ENCODE data around the gene CACNB2. TPM values are rescaled to one million over a fixed set of nuclear protein-coding genes. Genes with fewer than 3 reads are reported as not detected.

The CACNB2 gene
- total RNA-seq, 1 experiment from 2014 or later = not detected

- DNase-seq (ENCODE audit: low read depth) = no peak
Observed at GRCh38 chr10:18290651-18291313, 150.6 kb downstream of the CACNB2 start.

DNA sequence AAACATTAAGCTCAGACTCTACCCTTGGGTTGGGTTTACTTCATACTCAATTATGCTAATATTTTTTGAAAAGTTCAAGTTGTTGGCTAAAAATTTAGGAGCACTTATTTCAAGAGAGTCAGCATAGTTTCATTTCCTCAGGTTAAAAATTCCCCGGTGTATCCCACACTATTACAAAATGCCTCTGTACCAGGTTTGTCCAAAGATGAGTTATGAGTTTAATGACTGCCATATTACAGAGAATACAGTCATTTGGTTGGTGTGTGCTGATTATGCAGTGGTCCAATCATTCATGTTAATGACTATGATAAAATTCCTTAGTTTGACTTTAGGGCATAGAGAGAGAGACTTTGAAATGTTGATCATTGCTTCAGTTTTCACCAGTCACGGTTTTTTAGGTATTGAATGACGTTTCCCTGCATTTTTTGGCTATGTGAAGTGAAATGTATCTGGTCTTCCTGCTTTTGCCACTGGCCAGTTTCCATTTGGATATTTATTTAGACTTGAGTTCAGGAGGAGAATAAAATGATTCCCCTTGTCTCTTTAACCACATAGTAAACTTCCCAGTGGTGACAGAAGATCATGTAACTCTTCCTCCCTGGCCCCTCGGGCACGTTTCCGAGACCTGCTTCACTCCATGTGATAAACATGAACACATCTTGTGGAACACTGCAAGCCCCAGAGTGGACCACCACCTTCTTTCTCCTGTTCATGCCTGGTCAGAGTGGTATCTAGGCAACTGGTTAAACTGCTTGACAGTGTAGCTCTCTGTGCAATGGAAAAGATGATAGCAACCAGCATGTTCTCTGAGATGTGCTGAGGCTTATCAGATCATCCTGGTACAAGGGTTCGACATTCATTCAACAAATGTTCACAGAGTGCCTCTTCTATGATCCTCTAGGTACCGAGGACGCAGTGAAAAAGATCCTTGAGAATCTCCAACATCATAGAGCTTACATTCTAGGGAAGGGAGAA, 153.6 kb downstream of the CACNB2 start:
- no peak for DNase-seq (ENCODE audit: low read depth)

DNA sequence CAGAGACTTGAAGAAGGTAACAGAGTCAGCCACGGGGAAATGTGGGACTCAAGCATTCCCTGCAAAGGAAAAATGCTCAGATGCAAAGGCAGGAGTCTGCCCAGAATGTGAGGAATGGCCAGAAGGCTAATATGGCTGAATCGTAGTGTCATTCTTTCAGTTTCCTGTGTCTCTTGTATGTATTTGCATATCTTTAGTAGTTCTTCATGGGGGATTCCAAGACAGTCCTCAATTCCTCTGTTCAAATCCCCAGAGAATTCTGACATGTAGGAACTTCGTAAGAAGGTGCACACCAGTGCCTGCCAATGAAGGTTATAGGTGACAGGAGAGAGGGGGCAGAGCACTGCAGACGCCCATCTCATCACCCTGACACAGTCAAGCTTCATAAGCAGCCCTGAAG, 154.4 kb downstream of the CACNB2 start:
- no peak for DNase-seq (ENCODE audit: low read depth)

GRCh38 chr10:18297659-18298058, 157.4 kb downstream of the CACNB2 start:
- no peak for DNase-seq (ENCODE audit: low read depth)

DNA sequence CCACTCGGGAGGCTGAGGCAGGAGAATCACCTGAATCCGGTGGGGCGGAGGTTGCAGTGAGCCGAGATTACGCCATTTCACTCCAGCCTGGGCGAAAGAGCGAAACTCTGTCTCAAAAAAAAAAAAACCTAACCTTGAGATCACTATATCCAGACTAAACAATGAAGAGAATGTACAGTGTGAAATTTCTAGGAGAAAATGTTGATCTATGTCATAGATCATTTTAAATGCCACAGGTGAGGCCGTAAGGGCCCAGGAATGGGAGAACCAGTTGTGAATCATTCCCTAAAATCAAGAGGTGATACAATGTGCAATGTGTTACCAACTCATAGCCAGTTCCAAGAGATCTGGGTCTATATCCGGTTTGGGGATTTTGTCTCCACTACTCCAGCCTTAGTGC, 158.0 kb downstream of the CACNB2 start:
- DNase-seq (ENCODE audit: low read depth) = no peak

- DNase-seq (ENCODE audit: low read depth) = no peak
Observed at GRCh38 chr10:18303851-18304801, 163.9 kb downstream of the CACNB2 start.

DNA sequence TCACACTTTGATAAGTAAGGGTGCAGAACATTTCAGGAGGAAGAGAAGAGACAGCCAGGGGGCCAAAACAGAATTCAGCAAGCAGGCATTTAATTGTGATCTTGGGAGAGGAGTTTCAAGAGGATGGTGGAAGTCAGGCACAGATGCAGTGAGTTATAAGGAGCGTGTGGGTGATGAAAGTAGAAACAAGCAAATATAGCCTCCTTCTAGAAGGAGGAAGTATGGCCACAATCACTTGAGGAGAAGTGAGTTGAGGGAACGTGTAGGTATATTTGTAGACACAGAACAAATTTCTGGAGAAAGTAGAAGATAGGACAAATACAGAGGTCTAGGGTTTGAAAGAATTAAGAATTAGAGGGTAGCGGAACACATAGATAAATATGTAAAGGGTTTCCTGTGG, 165.8 kb downstream of the CACNB2 start:
- DNase-seq (ENCODE audit: low read depth) = no peak

GRCh38 chr10:18308600-18308999, 168.4 kb downstream of the CACNB2 start:
- no peak for DNase-seq (ENCODE audit: low read depth)

DNA sequence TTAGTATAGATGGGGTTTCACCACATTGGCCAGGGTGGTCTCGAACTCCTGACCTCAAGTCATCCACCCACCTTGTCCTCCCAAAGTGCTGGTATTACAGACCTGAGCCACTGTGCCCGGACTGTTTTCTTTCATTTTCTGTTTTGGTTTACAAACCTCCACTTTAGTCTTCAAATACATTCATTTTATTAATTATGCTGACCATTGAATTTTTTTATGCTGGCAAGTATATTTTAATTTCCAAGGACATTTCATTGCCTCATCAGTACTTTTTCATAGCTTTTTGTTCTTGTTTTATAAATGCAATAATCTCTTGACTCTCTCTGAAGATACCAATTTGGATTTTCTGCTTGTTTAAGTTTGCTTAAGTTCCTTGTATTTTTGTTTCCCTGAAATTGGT, 170.5 kb downstream of the CACNB2 start:
- DNase-seq (ENCODE audit: low read depth) = no peak

GRCh38 chr10:18312374-18313139, 172.3 kb downstream of the CACNB2 start:
- peak; percentile 25 for DNase-seq (ENCODE audit: low read depth)

- DNase-seq (ENCODE audit: low read depth) = no peak
Observed at GRCh38 chr10:18313140-18313530, 172.9 kb downstream of the CACNB2 start.

DNA sequence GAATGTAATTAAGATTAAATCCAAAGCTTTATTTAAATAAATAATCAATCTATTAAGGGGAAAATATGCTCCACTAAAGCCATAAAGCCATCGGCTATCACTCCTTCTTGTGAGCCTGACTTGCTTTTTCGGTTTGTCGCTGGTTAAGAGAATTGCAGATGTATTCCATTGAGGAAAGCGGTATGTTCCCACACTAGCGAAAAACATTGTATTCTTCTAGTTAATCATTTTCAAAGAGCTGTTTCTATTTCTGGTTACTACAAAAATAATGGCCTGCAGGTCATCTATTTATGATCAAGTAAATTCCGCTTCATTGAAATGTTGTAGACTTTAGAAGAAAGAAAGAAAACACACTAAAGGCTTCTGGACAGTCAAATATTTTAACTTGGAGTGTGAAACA, 173.4 kb downstream of the CACNB2 start:
- DNase-seq (ENCODE audit: low read depth) = no peak

- no peak for DNase-seq (ENCODE audit: low read depth)
Observed at GRCh38 chr10:18319628-18320027, 179.4 kb downstream of the CACNB2 start.

- DNase-seq (ENCODE audit: low read depth) = no peak
Observed at GRCh38 chr10:18321371-18321770, 181.1 kb downstream of the CACNB2 start.

DNA sequence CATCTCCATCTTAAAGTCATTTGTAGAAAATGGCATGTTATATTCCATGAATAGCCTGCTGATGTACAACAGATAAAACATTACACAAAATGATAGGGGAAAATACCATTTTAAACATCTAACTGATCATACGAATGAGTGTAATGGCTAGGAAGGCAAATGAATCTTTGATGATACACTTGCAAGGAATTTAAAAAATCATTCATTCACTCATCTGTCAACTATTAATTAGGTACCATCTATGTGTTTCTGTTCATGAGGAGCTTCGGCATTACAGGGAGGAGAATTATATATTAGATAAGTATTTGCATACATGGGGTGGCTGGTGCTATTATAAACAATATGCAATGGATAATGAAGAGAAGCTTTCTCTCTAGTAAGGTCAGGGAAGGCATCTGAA, 183.7 kb downstream of the CACNB2 start:
- no peak for DNase-seq (ENCODE audit: low read depth)

DNA sequence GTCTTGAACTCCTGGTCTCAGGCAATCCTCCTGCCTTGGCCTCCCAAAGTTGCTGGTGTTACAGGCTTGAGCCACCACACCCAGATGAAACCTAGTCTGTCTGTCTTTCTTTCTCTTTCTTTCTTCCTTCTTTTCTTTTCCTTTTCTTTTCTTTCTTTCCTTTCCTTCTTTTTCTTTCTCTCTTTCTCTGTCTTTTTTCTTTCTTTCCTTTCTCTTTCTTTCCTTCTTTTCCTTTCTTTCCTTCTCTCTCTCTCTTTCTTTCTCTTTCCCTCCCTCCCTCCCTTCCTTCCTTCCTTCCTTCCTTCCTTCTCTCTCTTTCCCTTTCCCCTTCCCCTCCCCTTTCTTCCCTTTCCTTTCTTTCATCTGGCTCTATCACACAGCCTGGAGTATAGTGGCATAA, 185.2 kb downstream of the CACNB2 start:
- DNase-seq (ENCODE audit: low read depth) = no peak

GRCh38 chr10:18325889-18326531, 185.8 kb downstream of the CACNB2 start:
- no peak for DNase-seq (ENCODE audit: low read depth)

GRCh38 chr10:18328941-18329340, 188.7 kb downstream of the CACNB2 start:
- no peak for DNase-seq (ENCODE audit: low read depth)

DNA sequence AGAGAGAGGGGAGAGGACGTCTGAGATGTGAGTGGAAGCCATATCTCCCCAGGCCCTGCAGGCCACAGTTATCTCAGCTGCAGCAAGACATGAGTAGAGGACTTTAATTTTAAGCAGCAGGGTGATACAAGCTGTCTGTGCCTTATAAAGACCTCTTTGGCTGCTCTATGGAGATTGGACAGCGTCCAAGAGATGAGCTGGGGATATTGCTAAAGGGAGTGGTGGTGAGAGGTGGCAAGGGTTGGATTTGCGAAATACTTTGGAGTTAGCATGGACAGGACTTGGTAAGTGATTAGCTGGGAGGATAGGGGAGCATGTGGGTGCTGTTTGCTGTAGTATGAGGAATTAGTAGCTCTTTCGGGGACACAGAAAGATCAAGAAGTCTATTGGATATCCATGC, 191.8 kb downstream of the CACNB2 start:
- no peak for DNase-seq (ENCODE audit: low read depth)

- DNase-seq (ENCODE audit: low read depth) = no peak
Observed at GRCh38 chr10:18332484-18332883, 192.3 kb downstream of the CACNB2 start.

All from LHCN-M2 (cell line).